NB4 (cell line): ENCODE data around the gene MEX3D.
A peak's percentile ranks its signal among the peaks of the same experiment; 100 is the strongest.

ENCODE experiments used
- DNase-seq: peaks from one replicate; pipeline ENCODE4 v3.0.0; 2010; ENCODE audit warnings: low read depth
- H3K4me3 ChIP-seq: one replicate; pipeline ENCODE4 v1.5.1; 2011; ENCODE audit warnings: mild to moderate bottlenecking, low read depth, low read length, moderate library complexity
- CTCF ChIP-seq: IDR thresholded peaks from one replicate; pipeline ENCODE4 v1.5.1; 2012; ENCODE audit warnings: low read depth, low read length
- MAX ChIP-seq: IDR thresholded peaks from 2 replicates; pipeline ENCODE4 v1.6.1; 2011; ENCODE audit warnings: low read depth, low read length
- MYC ChIP-seq: IDR thresholded peaks from 2 replicates; pipeline ENCODE4 v1.6.1; 2011; ENCODE audit warnings: low read depth, low read length
- POLR2A ChIP-seq: IDR thresholded peaks from 2 replicates; pipeline ENCODE4 v1.6.1; 2011; ENCODE audit warnings: mild to moderate bottlenecking; ENCODE audit not compliant: insufficient read length; ENCODE audit errors: extremely low read depth

Gene MEX3D

GRCh38 chr19:1514295-1514661, 53.8 kb downstream of the MEX3D start:
- no peak for DNase-seq
- H3K4me3 ChIP-seq = no peak overlapping the region
- no peak for TF ChIP-seq POLR2A
- no peak for TF ChIP-seq MYC
- no peak for TF ChIP-seq MAX
- TF ChIP-seq CTCF = no peak

- H3K4me3 ChIP-seq = no peak overlapping the region
- peak; percentile 58 for DNase-seq
- peak; percentile 54 for TF ChIP-seq CTCF
- TF ChIP-seq POLR2A = no peak
Observed at GRCh38 chr19:1513499-1514294, 54.4 kb downstream of the MEX3D start.

- peak; percentile 74 for DNase-seq
- TF ChIP-seq MYC (no peak), POLR2A (no peak), MAX (no peak), CTCF (no peak)
- no peak within 1 kb of the TSS for H3K4me3 ChIP-seq
Observed at GRCh38 chr19:1512671-1513498, 55.2 kb downstream of the MEX3D start, which contains the start of gene ADAMTSL5. Gene ADAMTSL5 (minus strand): TSS chr19:1513019. CDS start chr19:1510943, 2,076 bp downstream.

- H3K4me3 ChIP-seq = no peak overlapping the region
- DNase-seq = no peak
- TF ChIP-seq POLR2A (no peak), CTCF (no peak), MYC (no peak), MAX (no peak)
Observed at GRCh38 chr19:1511318-1512317, 56.5 kb downstream of the MEX3D start.

- no peak overlapping the region for H3K4me3 ChIP-seq
- DNase-seq = no peak
- TF ChIP-seq CTCF = no peak
- TF ChIP-seq MAX = no peak
- TF ChIP-seq MYC = no peak
- no peak for TF ChIP-seq POLR2A
Observed at GRCh38 chr19:1510807-1511206, 57.3 kb downstream of the MEX3D start.
